Retinal pigment epithelial cell (primary cell): ENCODE measurements around the gene PCBP2.

Experiments used
- DNase-seq: peaks from one replicate; pipeline ENCODE4 v3.0.0-alpha.2; 2010; ENCODE audit warnings: low read depth
- H3K4me3 ChIP-seq: 2 replicates; pipeline ENCODE4 v1.5.1; 2011; ENCODE audit warnings: mild to moderate bottlenecking, low read length, control low read depth, moderate library complexity
- CTCF ChIP-seq: conservative IDR thresholded peaks from 2 replicates; pipeline ENCODE4 v1.5.1; 2011; ENCODE audit warnings: low read depth, low read length, control low read depth, inconsistent platforms

The PCBP2 gene

DNA sequence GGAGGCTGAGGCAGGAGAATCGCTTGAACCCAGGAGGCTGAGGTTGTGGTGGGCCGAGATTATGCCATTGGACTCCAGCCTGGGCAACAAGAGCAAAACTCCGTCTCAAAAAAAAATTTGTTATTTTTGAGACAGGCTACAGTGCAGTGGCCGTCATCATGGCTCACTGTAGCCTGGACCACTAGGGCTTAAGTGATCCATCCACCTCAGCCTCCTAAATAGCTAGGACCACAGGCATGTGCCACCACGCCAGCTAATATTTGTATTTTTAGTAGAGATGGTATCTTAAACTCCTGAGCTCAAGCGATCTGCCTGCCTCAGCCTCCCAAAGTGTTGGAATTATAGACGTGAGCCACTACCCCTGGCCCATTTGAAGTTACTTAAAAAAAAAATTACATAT is 966 bp upstream of the PCBP2 start:
- no peak for DNase-seq
- TF ChIP-seq CTCF, result no peak
- H3K4me3 ChIP-seq, result no peak overlapping the region

- no peak for TF ChIP-seq CTCF
- peak; percentile 48 for DNase-seq
Observed at GRCh38 chr12:53452159-53453077, 516 bp downstream of the PCBP2 start.

GRCh38 chr12:53453953-53454640 is 2.2 kb downstream of the PCBP2 start:
- TF ChIP-seq CTCF, result no peak
- H3K4me3 ChIP-seq, result peak overlapping the region; percentile 99
- DNase-seq, result no peak

More at GRCh38 chr12:53452159-53453077, 516 bp downstream of the PCBP2 start:
- peak overlapping the region; percentile 99 for H3K4me3 ChIP-seq

DNA sequence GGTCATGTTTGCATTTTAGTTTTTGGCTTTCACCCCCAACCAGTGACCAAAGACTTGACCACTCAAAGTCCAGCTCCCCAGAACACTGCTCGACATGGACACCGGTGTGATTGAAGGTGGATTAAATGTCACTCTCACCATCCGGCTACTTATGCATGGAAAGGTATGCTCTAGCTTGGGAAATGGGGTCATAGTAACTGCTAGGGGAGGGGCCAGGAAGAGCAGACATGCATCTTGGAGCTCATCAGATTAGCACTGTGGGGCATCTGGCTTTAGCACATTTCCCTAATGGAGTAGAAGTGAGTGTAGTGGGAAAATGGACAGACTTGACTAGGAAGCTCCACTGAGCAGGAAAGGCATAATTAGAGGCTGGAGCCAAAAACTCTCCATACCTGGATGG is 2.8 kb downstream of the PCBP2 start:
- TF ChIP-seq CTCF, result no peak
- DNase-seq, result no peak
- peak overlapping the region; percentile 99 for H3K4me3 ChIP-seq

- TF ChIP-seq CTCF, result no peak
- DNase-seq, result no peak
Observed at GRCh38 chr12:53456654-53457366, 4.9 kb downstream of the PCBP2 start.

DNA sequence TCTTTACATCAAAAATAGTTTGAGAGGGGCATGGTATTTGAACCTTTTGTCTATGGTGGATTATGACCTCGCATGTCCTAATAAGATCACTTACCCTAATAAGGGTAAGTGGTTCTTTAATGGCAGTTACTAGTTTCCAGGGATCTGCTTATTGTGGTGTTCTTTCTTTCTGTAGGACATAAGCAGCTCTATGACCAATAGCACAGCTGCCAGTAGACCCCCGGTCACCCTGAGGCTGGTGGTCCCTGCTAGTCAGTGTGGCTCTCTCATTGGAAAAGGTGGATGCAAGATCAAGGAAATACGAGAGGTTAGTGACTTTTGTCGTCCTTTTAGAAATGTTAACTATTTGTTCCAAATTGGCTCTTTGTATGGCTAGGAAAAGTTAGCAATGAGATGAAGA is 7.2 kb downstream of the PCBP2 start:
- no peak for TF ChIP-seq CTCF
- DNase-seq, result no peak

More at GRCh38 chr12:53456654-53457366, 4.9 kb downstream of the PCBP2 start:
- H3K4me3 ChIP-seq, result no peak overlapping the region

More for the DNA sequence above, 7.2 kb downstream of the PCBP2 start:
- H3K4me3 ChIP-seq, result no peak overlapping the region
